TTC549 (cell line): ENCODE data around the gene MAPK7.

Experiments
- FAIRE-seq: peaks from 2 replicates; lab custom pipeline; 2012; peaks lifted over from hg19 to GRCh38; lab: Jason Lieb, UNC

The MAPK7 gene

DNA sequence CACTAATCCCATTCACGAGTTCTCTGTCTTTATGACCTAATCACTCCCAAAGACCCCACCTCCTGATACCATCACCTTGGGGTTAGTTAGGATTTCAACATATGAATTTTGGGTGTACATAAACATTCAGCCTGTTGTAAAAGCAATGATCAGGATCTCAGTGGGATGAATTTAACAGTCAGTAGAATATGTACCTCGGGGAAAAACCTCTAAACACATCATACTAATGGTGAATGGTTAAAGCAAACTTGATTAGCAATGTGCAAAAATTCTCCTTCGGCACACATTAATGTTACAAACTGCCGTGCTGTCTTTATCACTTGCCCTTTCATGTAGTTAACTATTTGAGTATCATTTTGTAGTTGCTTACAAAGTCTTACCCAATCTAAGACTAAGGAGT lies 42.9 kb downstream of the MAPK7 start:
- no peak for FAIRE-seq

DNA sequence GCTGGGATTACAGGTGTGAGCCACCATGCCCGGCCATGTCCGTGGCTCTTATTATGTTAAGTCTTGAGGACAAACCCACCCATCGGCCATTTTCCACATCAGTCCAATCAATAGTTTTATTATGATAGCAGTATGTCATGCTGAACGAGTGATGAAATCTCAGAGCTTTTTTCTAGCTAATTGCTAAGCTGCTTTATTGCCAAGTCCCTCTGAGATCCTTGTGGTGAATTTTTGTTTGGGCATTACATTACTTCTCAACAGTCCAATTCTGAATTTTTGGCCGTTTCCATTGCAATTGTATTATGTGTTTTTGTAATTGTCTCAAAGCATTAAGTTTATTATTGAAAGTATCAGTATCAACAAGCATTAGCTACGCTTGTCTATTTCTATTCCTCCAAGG lies 43.6 kb downstream of the MAPK7 start:
- no peak for FAIRE-seq

DNA sequence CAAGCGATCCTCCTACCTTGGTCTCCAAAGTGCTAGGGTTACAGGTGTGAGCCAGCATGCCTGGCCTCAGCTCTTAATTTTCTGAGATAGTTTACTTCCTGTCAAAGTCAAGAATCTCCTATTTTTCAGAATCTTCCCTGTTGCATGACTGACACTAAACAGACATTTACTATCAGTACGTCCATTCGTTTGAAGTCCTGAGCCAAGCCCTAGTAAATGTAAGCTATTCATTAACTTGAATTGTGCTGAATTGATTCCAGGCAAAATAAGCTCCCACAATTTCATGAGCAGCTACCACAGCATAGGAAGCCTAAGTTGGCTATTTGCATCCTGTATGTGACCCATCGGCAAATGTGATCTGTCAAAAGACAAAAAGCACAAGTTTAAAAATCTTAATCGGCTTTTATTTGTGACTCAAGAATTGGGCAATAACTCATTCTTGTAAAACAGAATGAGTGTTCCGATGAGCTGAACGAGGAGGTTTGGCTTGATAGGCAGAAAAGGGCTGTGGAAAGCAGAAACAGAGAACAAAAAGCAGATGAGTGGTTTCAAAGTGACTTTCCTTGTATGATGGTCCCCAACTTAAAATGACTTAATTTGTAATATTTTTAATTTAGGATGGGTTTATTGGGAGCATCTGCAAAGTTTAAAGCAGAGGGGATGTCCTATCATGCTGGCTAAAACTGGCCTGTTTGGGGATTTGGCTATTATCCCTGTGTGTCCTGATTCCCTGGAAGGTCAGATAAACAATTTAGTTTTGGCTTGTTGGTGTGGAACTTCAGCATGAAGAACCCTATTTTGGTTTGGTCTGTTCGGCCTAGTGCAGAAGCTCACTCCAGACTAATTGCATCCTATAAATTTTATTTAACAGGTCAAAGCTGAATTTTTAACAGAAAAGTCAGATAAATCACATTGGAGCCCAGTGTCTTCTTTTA lies 46.9 kb downstream of the MAPK7 start:
- no peak for FAIRE-seq

DNA sequence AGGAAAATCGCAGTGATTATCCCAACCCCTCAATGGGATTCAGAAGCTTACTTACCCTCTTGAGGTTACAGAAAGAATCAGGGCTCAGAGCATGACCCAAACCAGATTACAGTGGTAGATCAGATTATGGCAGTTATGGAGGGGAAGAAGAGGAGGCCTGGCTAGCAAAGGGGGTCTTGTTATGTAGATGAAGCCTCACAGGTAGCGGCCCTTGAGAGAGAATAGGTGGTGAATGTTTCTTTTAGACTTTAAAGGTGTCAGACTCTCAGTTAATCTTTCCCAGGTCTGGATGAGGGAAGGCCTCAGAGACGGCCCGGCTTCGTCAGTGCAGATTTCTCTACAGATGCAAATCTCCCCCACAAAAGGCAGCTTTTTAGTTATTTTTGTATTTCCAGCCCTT lies 48.3 kb downstream of the MAPK7 start:
- FAIRE-seq: no peak

DNA sequence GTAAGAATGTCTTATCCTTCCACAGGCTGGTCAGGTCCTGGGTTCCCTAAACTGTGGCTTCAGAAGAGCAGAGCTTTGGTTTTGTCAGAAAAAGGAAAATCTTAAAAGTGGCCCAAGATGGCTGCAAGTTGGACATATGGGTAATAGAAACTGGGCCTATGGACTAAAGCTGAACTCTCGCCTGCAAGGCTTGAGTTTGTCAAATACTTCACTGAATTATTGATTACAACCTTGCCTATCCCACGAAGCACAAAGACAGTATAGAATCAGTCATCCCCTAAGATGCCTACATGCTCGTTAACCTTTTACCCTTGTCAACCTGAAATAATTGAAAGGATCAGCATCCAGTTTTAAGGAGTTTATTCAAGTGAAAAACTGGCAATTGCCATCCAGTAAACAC lies 53.4 kb downstream of the MAPK7 start:
- no peak for FAIRE-seq
